Keratinocyte (primary cell): ENCODE data around the gene C2CD3.

Experiments
- CTCF ChIP-seq, 3 experiments: IDR thresholded peaks in 1 of 3; conservative IDR thresholded peaks in 1 of 3; optimal IDR thresholded peaks in 1 of 3; 2 replicates in 2 of 3; 3 replicates in 1 of 3; pipeline versions ENCODE3 to v1.5.1; 2011; ENCODE audit warnings: low read length in 3 of 3, mild to moderate bottlenecking in 3 of 3, moderate library complexity in 2 of 3, control low read depth in 1 of 3, inconsistent platforms in 1 of 3; ENCODE audit not compliant: insufficient read depth in 2 of 3; ENCODE audit errors: extremely low read depth in 1 of 3
- EZH2 ChIP-seq: IDR thresholded peaks from one replicate; pipeline ENCODE4 v1.6.1; 2012; ENCODE audit warnings: inconsistent platforms, mild to moderate bottlenecking, low read length, moderate library complexity

GRCh38 chr11:74133436-74133835 is 37.4 kb downstream of the C2CD3 start:
- TF ChIP-seq CTCF (optimal IDR thresholded peaks at IDR 0.05 in 1 of 3, IDR thresholded peaks at IDR 0.05 in 1 of 3, conservative IDR thresholded peaks at IDR 0.05 in 1 of 3; ENCODE audit: extremely low read depth in 1 of 3, insufficient read depth in 2 of 3, low read length in 3 of 3), result no peak
- TF ChIP-seq EZH2, result no peak
